Tongue (tissue), 2 donors: ENCODE measurements around the gene GIMAP1. TPM values are rescaled to one million over a fixed set of nuclear protein-coding genes. Genes with fewer than 3 reads are reported as not detected.

Experiments
- DNase-seq: peaks from one replicate; pipeline ENCODE4 v3.0.0-alpha.2; 2015
- total RNA-seq: library from RNA; depleted of rRNA; stranded (reverse); fragments of >200 nt; gene quantifications from one replicate; pipeline ENCODE4 v1.2.3, GENCODE V29; 2014

Gene GIMAP1
- total RNA-seq, 1 donor from 2014 or later, result 3.2 TPM

DNA sequence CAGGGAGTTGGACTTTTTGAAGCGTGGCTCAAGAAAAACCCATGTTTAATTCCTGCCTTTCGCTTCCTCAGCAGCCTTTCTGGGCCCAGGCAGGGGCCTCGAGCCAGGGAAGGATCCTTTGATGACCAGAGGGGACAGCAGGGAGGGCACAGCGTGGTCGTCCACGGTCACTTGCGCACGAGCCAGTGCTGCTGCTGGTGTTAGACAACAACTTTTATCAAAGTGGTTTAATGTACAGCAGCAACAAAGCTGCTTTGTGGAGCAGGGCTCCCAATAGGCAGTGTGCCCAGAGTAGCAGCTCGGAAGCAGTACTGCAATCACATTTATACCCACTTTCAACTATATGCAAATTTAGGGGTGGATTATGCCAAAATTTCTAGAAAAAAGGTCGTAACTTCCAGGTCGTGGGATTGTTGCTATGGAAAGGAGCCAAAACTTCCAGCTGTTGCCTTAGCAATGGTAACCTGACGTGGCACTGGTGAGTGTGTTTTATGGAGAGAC lies 6.1 kb downstream of the GIMAP1 start:
- peak; percentile 31 for DNase-seq

- no peak for DNase-seq
These were observed 7.1 kb downstream of the GIMAP1 start for GRCh38 chr7:150723467-150723866.

GRCh38 chr7:150727381-150727780 lies 11.0 kb downstream of the GIMAP1 start:
- no peak for DNase-seq

- no peak for DNase-seq
These were observed 11.6 kb downstream of the GIMAP1 start for GRCh38 chr7:150728011-150728410.

GRCh38 chr7:150728609-150729008 lies 12.2 kb downstream of the GIMAP1 start:
- no peak for DNase-seq

- DNase-seq, result no peak
These were observed 15.5 kb downstream of the GIMAP1 start for GRCh38 chr7:150731916-150732315.

DNA sequence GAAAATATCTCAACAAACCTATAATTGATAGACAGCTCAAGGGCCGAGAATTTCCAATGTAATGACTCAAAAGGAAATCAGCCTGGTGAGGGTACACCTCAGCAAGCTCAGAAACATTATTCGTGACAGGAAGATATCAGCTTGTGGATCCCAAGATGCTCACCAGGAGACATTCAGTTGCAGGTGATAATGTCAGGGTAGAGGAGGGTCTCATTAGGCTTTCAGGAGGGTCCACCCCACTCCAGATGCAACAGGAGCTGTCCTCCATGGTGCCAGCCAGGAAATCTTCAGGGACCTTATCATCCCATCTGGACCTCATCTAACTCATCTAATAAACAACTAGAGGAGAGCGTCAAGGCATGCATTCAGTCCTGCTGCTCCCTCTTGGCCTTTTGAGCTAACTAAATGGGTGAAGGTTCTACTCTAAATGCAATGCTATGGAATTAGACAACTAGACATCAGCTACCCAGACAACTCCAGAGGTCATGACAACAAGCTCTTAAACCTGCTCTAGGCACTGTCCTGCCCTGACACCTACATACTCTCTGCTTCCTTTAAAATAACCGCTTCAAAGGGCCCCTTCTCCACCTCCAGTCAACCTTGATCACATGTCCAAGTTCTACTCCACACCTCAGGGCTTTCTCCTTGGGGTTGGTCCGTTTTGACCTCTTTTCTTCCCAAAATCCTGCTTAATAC lies 16.5 kb downstream of the GIMAP1 start:
- no peak for DNase-seq

DNA sequence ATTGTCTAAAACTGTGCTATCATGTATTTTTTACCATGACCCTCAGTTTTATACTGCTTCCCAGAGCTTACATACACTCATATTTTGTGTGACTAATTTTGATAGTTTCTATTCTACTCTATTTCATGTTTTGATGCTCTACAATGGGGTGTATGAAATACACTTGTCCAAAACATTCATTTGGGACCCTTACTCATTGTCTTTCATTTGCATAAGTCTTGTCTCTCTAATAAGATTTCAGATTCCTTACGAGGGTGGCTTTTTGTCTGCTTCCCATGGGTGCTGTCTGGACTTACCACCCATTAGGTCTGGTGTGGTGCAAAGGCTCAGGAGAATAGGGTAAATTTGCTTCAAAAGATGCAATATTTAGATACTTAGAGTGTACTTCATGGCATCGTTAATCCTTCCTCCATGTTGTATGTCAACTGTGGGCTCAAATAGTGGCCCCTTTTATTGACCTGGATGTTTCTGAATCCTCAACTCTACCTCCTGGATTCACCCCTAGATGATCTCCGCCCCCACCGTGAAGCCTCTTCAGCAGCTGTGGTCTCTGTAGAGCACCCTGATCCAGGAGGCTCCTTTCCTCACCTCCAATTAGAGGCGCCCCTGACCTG lies 17.2 kb downstream of the GIMAP1 start:
- DNase-seq, result no peak

GRCh38 chr7:150734254-150734653 lies 17.8 kb downstream of the GIMAP1 start:
- no peak for DNase-seq

DNA sequence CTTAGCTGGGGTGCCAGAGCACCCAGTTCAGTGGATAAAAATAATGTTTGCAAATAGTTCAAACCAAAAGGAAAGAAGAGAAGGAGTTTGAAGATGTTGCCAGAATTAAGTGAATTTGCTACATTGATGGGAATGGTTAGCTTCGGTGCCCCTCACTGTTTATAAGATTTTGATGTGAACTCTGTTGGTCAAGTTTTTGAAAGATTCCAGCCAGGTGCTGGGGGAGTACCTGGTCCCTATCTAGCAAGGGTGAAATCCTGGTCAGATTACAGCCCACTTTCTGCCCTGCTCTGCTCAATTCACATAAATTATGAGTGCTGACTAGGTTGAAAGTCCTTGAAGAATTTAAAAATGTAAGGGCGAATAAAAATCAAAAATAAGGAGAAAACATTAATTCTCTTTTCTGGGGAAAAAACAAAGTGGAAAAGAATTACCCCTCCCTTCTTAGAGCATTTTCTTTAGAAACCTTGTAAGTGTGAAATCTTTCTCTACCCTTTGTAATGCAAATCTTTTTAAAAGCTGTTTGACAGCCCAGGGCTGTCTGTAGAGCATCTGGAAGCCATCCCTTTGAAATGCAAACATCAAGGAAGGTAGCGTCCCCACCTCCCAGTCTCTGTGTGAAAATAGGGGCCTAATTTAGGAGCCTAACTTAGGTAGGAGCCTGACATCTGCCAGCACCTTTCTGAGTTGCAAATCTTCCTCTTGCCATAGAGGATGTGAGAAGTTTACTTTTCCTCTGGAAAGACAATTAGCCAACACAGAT lies 19.4 kb downstream of the GIMAP1 start:
- DNase-seq, result no peak

DNA sequence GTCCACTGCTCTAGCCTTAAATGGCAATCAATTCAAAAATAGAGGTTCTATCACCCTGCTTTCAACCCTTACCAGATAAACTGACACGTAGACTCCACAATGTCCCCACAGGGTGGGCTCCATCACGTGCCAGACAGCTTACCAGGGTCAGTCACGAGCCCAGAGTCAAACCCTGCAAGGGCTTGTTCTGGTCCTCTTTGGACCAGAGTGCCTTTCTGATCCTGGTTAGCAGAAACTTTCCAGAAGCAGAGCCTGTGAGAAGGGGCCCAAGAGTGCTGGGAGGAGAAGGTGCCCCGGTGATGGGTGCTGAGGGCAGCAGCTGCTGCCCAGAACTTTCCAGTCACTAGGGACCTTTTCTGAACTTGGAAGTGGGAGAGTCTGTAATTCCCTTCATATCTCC lies 20.5 kb downstream of the GIMAP1 start:
- no peak for DNase-seq

- DNase-seq, result no peak
These were observed 21.0 kb downstream of the GIMAP1 start, which contains the start of gene GIMAP5 for GRCh38 chr7:150737265-150738055. Gene GIMAP5, plus strand, starts transcription at chr7:150737418. Its CDS starts 3,467 bp downstream, at chr7:150740885.

- DNase-seq, result no peak
These were observed 21.7 kb downstream of the GIMAP1 start for GRCh38 chr7:150738092-150738491.

- no peak for DNase-seq
These were observed 22.2 kb downstream of the GIMAP1 start for GRCh38 chr7:150738591-150739001.

DNA sequence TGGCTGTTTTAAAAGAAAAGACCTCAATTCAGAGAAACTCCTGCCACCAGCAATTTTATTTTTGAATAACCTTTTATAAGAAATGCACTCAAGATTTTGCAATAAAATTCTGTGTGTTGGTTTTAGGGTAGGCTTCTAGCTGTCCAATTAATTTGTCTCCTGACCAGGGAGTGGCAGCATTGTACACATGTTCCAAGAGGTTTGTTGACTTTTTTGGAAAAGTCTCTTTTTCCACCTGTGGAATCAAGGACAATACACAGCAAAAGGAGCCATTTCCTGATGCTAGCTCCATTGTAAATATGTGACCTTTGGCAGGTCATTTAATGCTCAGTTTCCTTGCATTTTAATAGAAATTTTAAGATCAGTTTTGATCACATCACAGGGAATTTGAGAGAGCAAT lies 22.6 kb downstream of the GIMAP1 start:
- no peak for DNase-seq

DNA sequence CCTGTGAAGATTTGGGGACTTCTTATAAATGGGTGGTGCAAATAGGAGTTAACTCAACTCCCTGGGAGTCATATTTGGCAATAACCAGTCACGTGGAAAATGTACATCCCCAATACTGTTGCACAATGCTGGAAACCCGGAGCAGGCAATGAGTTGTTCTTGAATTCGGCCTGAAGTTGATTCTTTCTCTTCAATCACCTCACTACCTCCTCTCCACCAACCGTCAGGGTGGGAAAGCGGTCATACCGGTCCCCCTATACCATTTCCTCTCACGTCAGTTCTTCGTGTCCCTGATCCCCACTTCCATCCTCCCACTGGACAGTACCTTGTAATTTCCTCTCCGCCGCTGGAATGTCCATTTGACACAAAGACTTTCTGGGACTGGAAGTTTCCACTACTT lies 23.6 kb downstream of the GIMAP1 start:
- DNase-seq, result no peak

GRCh38 chr7:150742286-150742968 lies 26.0 kb downstream of the GIMAP1 start:
- no peak for DNase-seq

- no peak for DNase-seq
These were observed 27.7 kb downstream of the GIMAP1 start for GRCh38 chr7:150744041-150744656.

- peak; percentile 38 for DNase-seq
These were observed 28.7 kb downstream of the GIMAP1 start for GRCh38 chr7:150745086-150745485.

GRCh38 chr7:150745876-150746275 lies 29.5 kb downstream of the GIMAP1 start:
- peak; percentile 54 for DNase-seq

DNA sequence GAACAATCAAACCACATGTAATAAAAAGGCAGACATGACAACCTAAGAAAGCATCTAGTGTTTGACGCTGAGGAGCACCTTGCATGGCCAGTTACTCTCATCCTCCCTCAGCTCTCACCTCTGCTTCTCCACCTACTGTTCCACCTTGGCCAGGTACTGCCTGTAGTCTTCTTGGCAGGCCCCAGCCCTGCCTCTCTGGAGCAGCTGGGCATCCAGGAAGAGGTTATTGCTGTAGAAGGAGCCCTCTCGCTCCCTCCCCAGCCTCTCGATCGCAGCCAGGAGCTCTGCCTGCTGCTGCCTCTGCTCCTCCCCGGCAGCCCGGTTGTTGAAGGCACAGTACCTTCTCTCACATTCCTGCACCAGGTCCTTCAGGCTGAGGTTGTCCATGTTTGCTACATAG lies 30.5 kb downstream of the GIMAP1 start:
- no peak for DNase-seq
